ENCODE results near the gene ABCD4.

The ABCD4 gene

GRCh38 chr14:74302634-74303569 is at the start of gene ABCD4:
Gene ABCD4, minus strand, starts transcription at chr14:74302934. Its CDS starts 22 bp downstream, at chr14:74302912.
- Histone ChIP-seq H3K4me1 (ENCODE audit: insufficient read depth, low read length, poor library complexity, severe bottlenecking) (peaks cover 22% of the 10 kb centered on the region), H3K9me2 (replicated peaks; ENCODE audit: low read depth, low read length) (no peaks in the 10 kb centered on the region), H3K27me3 (ENCODE audit: insufficient read depth, low read length, poor library complexity, severe bottlenecking) (no peaks in the 10 kb centered on the region), H3K36me3 (ENCODE audit: insufficient read depth, low read length) (peaks cover under 1% of the 10 kb centered on the region; the same call in 1 of the 2 replicates), H3K4me2 (ENCODE audit: low read depth, low read length, poor library complexity, severe bottlenecking) (peak within 1 kb of the TSS; percentile 85), H3K79me2 (ENCODE audit: insufficient read depth, low read length) (peaks cover 47% of the 10 kb centered on the region), H3K4me3 (ENCODE audit: low read length, poor library complexity, severe bottlenecking) (peak within 1 kb of the TSS; percentile 84), H2AFZ (ENCODE audit: low read length) (peak within 1 kb of the TSS; percentile 98), H3K9ac (ENCODE audit: low read depth, low read length, poor library complexity, severe bottlenecking) (peak within 1 kb of the TSS; percentile 83), H4K20me1 (ENCODE audit: insufficient read depth, low read length, poor library complexity, severe bottlenecking) (peaks cover 14% of the 10 kb centered on the region), H3K9me3 (ENCODE audit: insufficient read depth, low read depth, low read length) (no peaks in the 10 kb centered on the region), H3F3A (ENCODE audit: low read depth) (no peaks in the 10 kb centered on the region)
- TF ChIP-seq EZH2phosphoT487 (IDR thresholded peaks at IDR 0.05; ENCODE audit: borderline replicate concordance) (no peak), CTCF (conservative IDR thresholded peaks at IDR 0.05; ENCODE audit: low read length) (peak; percentile 72)

- TF ChIP-seq EZH2phosphoT487 (IDR thresholded peaks at IDR 0.05; ENCODE audit: borderline replicate concordance) (no peak), CTCF (conservative IDR thresholded peaks at IDR 0.05; ENCODE audit: low read length) (no peak)
- Histone ChIP-seq H3K9me3 (ENCODE audit: insufficient read depth, low read depth, low read length) (no peaks in the 10 kb centered on the region), H3K9me2 (replicated peaks; ENCODE audit: low read depth, low read length) (no peaks in the 10 kb centered on the region), H3K27me3 (ENCODE audit: insufficient read depth, low read length, poor library complexity, severe bottlenecking) (no peaks in the 10 kb centered on the region), H3K4me3 (ENCODE audit: low read length, poor library complexity, severe bottlenecking) (no peak overlapping the region), H3K9ac (ENCODE audit: low read depth, low read length, poor library complexity, severe bottlenecking) (no peak overlapping the region), H3K79me2 (ENCODE audit: insufficient read depth, low read length) (no peaks in the 10 kb centered on the region), H4K20me1 (ENCODE audit: insufficient read depth, low read length, poor library complexity, severe bottlenecking) (no peaks in the 10 kb centered on the region), H2AFZ (ENCODE audit: low read length) (no peak overlapping the region), H3K4me1 (ENCODE audit: insufficient read depth, low read length, poor library complexity, severe bottlenecking) (no peaks in the 10 kb centered on the region), H3K4me2 (ENCODE audit: low read depth, low read length, poor library complexity, severe bottlenecking) (no peak overlapping the region), H3F3A (ENCODE audit: low read depth) (no peaks in the 10 kb centered on the region), H3K36me3 (ENCODE audit: insufficient read depth, low read length) (no peaks in the 10 kb centered on the region)
These were observed 48.2 kb upstream of the ABCD4 start for GRCh38 chr14:74350928-74351323.

- Histone ChIP-seq H3K27me3 (ENCODE audit: insufficient read depth, low read length, poor library complexity, severe bottlenecking) (no peaks in the 10 kb centered on the region), H4K20me1 (ENCODE audit: insufficient read depth, low read length, poor library complexity, severe bottlenecking) (no peaks in the 10 kb centered on the region), H3K9me3 (ENCODE audit: insufficient read depth, low read depth, low read length) (no peaks in the 10 kb centered on the region), H3K4me1 (ENCODE audit: insufficient read depth, low read length, poor library complexity, severe bottlenecking) (no peaks in the 10 kb centered on the region), H3F3A (ENCODE audit: low read depth) (no peaks in the 10 kb centered on the region), H3K4me2 (ENCODE audit: low read depth, low read length, poor library complexity, severe bottlenecking) (no peak overlapping the region), H3K36me3 (ENCODE audit: insufficient read depth, low read length) (no peaks in the 10 kb centered on the region), H2AFZ (ENCODE audit: low read length) (no peak overlapping the region), H3K4me3 (ENCODE audit: low read length, poor library complexity, severe bottlenecking) (no peak overlapping the region), H3K79me2 (ENCODE audit: insufficient read depth, low read length) (no peaks in the 10 kb centered on the region), H3K9ac (ENCODE audit: low read depth, low read length, poor library complexity, severe bottlenecking) (no peak overlapping the region), H3K9me2 (replicated peaks; ENCODE audit: low read depth, low read length) (no peaks in the 10 kb centered on the region)
- no peak for TF ChIP-seq EZH2phosphoT487 (IDR thresholded peaks at IDR 0.05; ENCODE audit: borderline replicate concordance)
- no peak for TF ChIP-seq CTCF (conservative IDR thresholded peaks at IDR 0.05; ENCODE audit: low read length)
These were observed 47.6 kb upstream of the ABCD4 start for GRCh38 chr14:74350211-74350927.
